ENCODE results near the gene FOXN1.

Gene FOXN1

GRCh38 chr17:28547623-28548416, 41.7 kb downstream of the FOXN1 start:
- H3K4me1 Mint-ChIP-seq, result peaks cover 53% of the 10 kb centered on the region
- peak; percentile 56 to 68 for DNase-seq (ENCODE audit: low spot score in 2 of 2)
- H3K9me3 Mint-ChIP-seq, result no peaks in the 10 kb centered on the region
- peak overlapping the region; percentile 94 for H3K27ac Mint-ChIP-seq
- H3K27me3 Mint-ChIP-seq, result no peaks in the 10 kb centered on the region
- peaks cover 5% of the 10 kb centered on the region for H3K36me3 Mint-ChIP-seq
- H3K4me3 Mint-ChIP-seq, result peak overlapping the region; percentile 76
- peak; percentile 57 for ATAC-seq (ENCODE audit: low read depth)

- peak overlapping the region; percentile 76 for H3K4me3 Mint-ChIP-seq
- no peak for ATAC-seq (ENCODE audit: low read depth)
- no peaks in the 10 kb centered on the region for H3K9me3 Mint-ChIP-seq
- H3K36me3 Mint-ChIP-seq, result peaks cover 7% of the 10 kb centered on the region
- DNase-seq (ENCODE audit: low spot score in 2 of 2), result no peak
- peak overlapping the region; percentile 94 for H3K27ac Mint-ChIP-seq
- H3K27me3 Mint-ChIP-seq, result no peaks in the 10 kb centered on the region
- H3K4me1 Mint-ChIP-seq, result peaks cover 56% of the 10 kb centered on the region
Measured at GRCh38 chr17:28548417-28549130, 42.4 kb downstream of the FOXN1 start.

DNA sequence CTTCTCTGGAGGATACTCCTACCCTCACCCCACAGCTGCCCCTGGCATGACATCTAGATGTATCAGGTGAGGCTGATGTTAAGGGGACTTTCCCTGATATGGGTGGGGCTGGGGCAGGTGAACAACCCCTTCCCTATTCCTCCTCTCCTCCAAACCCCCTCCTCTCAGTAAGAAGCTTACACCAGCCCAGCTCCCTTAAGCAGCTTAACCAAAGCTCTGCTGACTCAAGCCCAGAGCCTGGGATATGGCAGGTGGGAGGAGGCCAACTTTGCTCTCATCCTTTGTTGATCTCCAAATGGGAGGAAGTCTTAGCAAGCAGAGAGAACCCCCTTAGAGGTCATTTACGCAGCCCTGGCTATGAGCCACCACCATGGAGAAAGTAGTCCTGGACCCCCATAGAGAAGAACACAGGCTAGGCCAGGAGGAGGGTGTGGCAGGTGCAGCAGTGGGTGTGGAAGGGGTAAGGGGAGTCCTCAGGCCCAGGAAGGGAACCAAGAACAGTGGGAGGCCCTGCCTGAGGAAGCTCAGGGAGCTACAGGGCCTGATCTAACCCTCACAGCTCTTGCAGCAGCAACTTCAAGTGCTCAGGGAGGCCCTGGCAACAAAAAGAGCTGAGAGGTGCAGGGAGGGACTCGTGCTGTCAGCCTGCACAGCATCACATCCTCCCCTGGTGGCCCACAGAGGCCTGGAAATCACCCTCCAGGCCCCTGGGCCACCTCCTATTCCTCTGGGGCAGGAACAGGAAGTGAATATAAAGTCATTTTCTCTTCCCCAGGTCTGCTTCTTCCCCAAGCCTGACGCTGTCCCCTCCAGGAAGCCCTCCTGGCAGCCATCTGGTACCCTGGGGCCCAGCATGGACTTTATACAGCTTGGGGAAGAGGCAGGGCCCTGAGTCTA, 43.3 kb downstream of the FOXN1 start:
- ATAC-seq (ENCODE audit: low read depth), result peak; percentile 76
- H3K4me1 Mint-ChIP-seq, result peaks cover 52% of the 10 kb centered on the region
- H3K27me3 Mint-ChIP-seq, result no peaks in the 10 kb centered on the region
- H3K4me3 Mint-ChIP-seq, result peak overlapping the region; percentile 42
- peaks cover 13% of the 10 kb centered on the region for H3K36me3 Mint-ChIP-seq
- peak overlapping the region; percentile 94 for H3K27ac Mint-ChIP-seq
- H3K9me3 Mint-ChIP-seq, result no peaks in the 10 kb centered on the region
- DNase-seq (ENCODE audit: low spot score in 2 of 2), result peak; percentile 59 to 74

GRCh38 chr17:28550858-28551257, 44.7 kb downstream of the FOXN1 start:
- H3K36me3 Mint-ChIP-seq, result peaks cover 15% of the 10 kb centered on the region
- DNase-seq (ENCODE audit: low spot score in 2 of 2) (no peak), ATAC-seq (ENCODE audit: low read depth) (no peak)
- no peaks in the 10 kb centered on the region for H3K27me3 Mint-ChIP-seq
- H3K4me1 Mint-ChIP-seq, result peaks cover 49% of the 10 kb centered on the region
- peak overlapping the region; percentile 91 for H3K4me3 Mint-ChIP-seq
- no peaks in the 10 kb centered on the region for H3K9me3 Mint-ChIP-seq
- H3K27ac Mint-ChIP-seq, result peak overlapping the region; percentile 94

- no peaks in the 10 kb centered on the region for H3K27me3 Mint-ChIP-seq
- ATAC-seq (ENCODE audit: low read depth) (no peak), DNase-seq (ENCODE audit: low spot score in 2 of 2) (no peak)
- peak overlapping the region; percentile 94 for H3K27ac Mint-ChIP-seq
- peaks cover 49% of the 10 kb centered on the region for H3K4me1 Mint-ChIP-seq
- H3K9me3 Mint-ChIP-seq, result no peaks in the 10 kb centered on the region
- peak overlapping the region; percentile 91 for H3K4me3 Mint-ChIP-seq
- H3K36me3 Mint-ChIP-seq, result peaks cover 22% of the 10 kb centered on the region
Measured at GRCh38 chr17:28551421-28552175, 45.5 kb downstream of the FOXN1 start.

DNA sequence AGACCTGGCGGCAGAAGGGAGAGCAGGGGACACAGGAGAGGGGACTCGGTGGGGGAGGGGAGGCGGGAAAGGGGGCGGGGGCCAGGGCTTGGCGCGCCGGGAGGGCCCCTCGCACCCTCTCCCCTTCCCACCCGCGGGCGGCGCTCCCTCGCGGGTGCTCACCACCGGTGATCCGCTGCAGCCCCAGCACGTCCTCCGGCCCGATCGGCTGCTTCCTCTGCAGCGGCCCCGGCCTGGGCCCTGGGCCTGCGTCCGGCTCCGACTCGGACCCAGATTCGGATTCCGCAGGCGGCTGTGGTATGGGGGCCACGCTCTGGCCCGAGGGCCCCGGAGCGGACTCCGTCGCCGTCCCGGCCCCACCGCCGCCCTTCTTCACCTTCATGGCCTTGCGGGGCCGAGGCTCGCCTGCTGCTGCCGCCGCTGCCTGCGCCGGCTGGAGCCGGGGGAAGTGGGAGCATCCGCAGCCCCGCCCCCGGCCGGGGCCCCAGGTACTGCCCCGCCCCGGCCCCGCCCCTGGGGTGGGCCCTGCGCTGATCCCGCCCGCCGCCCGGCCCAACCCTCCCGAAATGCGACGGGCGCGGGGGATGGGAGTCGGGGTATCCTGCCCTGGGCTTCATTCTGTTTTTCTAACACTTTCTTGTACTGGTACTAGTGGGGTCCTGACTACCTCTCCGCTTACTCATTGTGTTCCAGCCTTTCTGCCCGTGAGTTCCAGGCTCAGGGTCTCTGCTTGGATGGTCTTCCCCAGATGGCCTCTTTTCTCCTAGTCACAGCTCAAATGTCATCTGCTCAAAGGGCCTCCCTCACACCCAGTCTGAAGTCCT, 46.2 kb downstream of the FOXN1 start, which contains the start of gene UNC119:
TSS of gene UNC119 (minus strand) at position 449 of the 824 bp plus-strand sequence. CDS start at position 382, 67 bp downstream.
- Mint-ChIP-seq H3K27ac (peak within 1 kb of the TSS; percentile 94), H3K4me1 (peaks cover 49% of the 10 kb centered on the region), H3K9me3 (no peaks in the 10 kb centered on the region), H3K4me3 (peak within 1 kb of the TSS; percentile 94), H3K27me3 (no peaks in the 10 kb centered on the region), H3K36me3 (peaks cover 27% of the 10 kb centered on the region)
- ATAC-seq (ENCODE audit: low read depth), result peak; percentile 56
- DNase-seq (ENCODE audit: low spot score in 2 of 2), result peak; percentile 70 to 78

DNA sequence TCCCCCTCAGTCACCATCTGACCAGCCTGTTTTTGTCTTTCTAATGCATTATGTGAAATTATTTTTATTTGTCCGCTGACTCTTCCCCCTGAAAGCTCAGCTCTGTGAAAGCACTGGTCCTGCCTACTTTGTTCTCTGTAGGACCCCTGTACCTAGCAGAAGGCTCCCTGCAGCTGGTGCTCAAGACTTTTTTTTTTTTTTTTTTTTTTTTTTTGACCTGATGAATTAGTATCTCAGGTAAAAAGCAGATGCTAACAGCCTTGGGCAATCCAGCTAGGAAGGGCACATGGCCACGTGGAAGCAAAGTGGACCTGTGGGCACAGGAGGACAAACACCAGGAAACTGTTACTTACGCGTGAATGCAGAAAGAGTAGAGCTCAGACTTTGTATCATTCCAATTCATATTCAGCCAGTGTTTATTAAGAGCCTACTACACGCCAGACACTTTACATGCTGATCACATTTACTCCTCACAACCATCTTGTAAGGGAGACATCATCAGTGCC, 46.9 kb downstream of the FOXN1 start:
- H3K4me3 Mint-ChIP-seq, result peak overlapping the region; percentile 94
- no peak for DNase-seq (ENCODE audit: low spot score in 2 of 2)
- H3K36me3 Mint-ChIP-seq, result peaks cover 30% of the 10 kb centered on the region
- peak overlapping the region; percentile 90 for H3K27ac Mint-ChIP-seq
- H3K27me3 Mint-ChIP-seq, result no peaks in the 10 kb centered on the region
- peaks cover 44% of the 10 kb centered on the region for H3K4me1 Mint-ChIP-seq
- no peak for ATAC-seq (ENCODE audit: low read depth)
- no peaks in the 10 kb centered on the region for H3K9me3 Mint-ChIP-seq

DNA sequence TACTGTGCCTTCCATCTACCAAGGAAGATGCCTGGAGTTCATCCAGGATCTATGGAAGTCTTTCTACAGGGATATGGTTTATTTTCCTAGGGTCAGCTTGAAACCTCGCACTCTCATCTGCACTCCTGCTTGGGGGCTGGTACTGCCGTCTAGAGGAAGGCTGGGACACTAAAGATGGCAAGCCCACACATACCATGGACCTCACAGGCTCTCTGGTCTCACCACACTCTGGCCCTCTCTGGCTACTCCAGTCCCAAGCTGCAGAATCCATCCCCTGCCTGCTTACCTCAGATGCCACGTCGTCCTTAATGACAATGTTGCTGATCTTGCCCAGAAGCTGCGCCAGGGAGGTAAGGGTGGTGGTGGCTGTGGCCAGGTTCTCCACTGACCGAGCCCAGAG, 48.4 kb downstream of the FOXN1 start:
- no peak overlapping the region for H3K27ac Mint-ChIP-seq
- DNase-seq (ENCODE audit: low spot score in 2 of 2), result no peak
- no peaks in the 10 kb centered on the region for H3K9me3 Mint-ChIP-seq
- H3K27me3 Mint-ChIP-seq, result no peaks in the 10 kb centered on the region
- no peak for ATAC-seq (ENCODE audit: low read depth)
- H3K36me3 Mint-ChIP-seq, result peaks cover 37% of the 10 kb centered on the region
- no peak overlapping the region for H3K4me3 Mint-ChIP-seq
- H3K4me1 Mint-ChIP-seq, result peaks cover 29% of the 10 kb centered on the region

GRCh38 chr17:28555022-28555421, 48.9 kb downstream of the FOXN1 start:
- Mint-ChIP-seq H3K27me3 (no peaks in the 10 kb centered on the region), H3K9me3 (no peaks in the 10 kb centered on the region), H3K36me3 (peaks cover 39% of the 10 kb centered on the region), H3K4me3 (no peak overlapping the region), H3K4me1 (peaks cover 26% of the 10 kb centered on the region), H3K27ac (no peak overlapping the region)
- no peak for DNase-seq (ENCODE audit: low spot score in 2 of 2)
- ATAC-seq (ENCODE audit: low read depth), result no peak

- Mint-ChIP-seq H3K4me1 (peaks cover 18% of the 10 kb centered on the region), H3K36me3 (peaks cover 17% of the 10 kb centered on the region), H3K27me3 (no peaks in the 10 kb centered on the region), H3K4me3 (no peak overlapping the region), H3K27ac (no peak overlapping the region), H3K9me3 (no peaks in the 10 kb centered on the region)
- ATAC-seq (ENCODE audit: low read depth) (no peak), DNase-seq (ENCODE audit: low spot score in 2 of 2) (no peak)
Measured at GRCh38 chr17:28563475-28563874, 57.3 kb downstream of the FOXN1 start.

GRCh38 chr17:28567604-28568003, 61.5 kb downstream of the FOXN1 start:
- Mint-ChIP-seq H3K9me3 (no peaks in the 10 kb centered on the region), H3K4me3 (peak overlapping the region; percentile 51), H3K27ac (peak overlapping the region; percentile 83), H3K27me3 (no peaks in the 10 kb centered on the region), H3K4me1 (peaks cover 33% of the 10 kb centered on the region), H3K36me3 (peaks cover 8% of the 10 kb centered on the region)
- DNase-seq (ENCODE audit: low spot score in 2 of 2) (no peak), ATAC-seq (ENCODE audit: low read depth) (peak; percentile 70)

GRCh38 chr17:28569446-28569845, 63.3 kb downstream of the FOXN1 start:
- peaks cover 28% of the 10 kb centered on the region for H3K4me1 Mint-ChIP-seq
- H3K36me3 Mint-ChIP-seq, result peaks cover 5% of the 10 kb centered on the region
- H3K27me3 Mint-ChIP-seq, result no peaks in the 10 kb centered on the region
- DNase-seq (ENCODE audit: low spot score in 2 of 2) (no peak), ATAC-seq (ENCODE audit: low read depth) (no peak)
- peak overlapping the region; percentile 24 for H3K4me3 Mint-ChIP-seq
- no peak overlapping the region for H3K27ac Mint-ChIP-seq
- H3K9me3 Mint-ChIP-seq, result no peaks in the 10 kb centered on the region
